ENCODE measurements around the gene MYF5. TPM values are rescaled to one million over a fixed set of nuclear protein-coding genes. Genes with fewer than 3 reads are reported as not detected.

Gene MYF5
- total RNA-seq, 1 donor from 2014 or later, result 7.5 TPM

DNA sequence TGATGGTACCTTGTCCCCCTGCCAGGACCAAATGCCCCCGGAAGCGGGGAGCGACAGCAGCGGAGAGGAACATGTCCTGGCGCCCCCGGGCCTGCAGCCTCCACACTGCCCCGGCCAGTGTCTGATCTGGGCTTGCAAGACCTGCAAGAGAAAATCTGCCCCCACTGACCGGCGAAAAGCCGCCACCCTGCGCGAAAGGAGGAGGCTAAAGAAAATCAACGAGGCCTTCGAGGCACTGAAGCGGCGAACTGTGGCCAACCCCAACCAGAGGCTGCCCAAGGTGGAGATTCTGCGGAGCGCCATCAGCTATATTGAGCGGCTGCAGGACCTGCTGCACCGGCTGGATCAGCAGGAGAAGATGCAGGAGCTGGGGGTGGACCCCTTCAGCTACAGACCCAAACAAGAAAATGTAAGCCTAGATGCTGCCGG lies 8.9 kb upstream of the MYF5 start:
- no peak for DNase-seq (ENCODE audit: low spot score)

DNA sequence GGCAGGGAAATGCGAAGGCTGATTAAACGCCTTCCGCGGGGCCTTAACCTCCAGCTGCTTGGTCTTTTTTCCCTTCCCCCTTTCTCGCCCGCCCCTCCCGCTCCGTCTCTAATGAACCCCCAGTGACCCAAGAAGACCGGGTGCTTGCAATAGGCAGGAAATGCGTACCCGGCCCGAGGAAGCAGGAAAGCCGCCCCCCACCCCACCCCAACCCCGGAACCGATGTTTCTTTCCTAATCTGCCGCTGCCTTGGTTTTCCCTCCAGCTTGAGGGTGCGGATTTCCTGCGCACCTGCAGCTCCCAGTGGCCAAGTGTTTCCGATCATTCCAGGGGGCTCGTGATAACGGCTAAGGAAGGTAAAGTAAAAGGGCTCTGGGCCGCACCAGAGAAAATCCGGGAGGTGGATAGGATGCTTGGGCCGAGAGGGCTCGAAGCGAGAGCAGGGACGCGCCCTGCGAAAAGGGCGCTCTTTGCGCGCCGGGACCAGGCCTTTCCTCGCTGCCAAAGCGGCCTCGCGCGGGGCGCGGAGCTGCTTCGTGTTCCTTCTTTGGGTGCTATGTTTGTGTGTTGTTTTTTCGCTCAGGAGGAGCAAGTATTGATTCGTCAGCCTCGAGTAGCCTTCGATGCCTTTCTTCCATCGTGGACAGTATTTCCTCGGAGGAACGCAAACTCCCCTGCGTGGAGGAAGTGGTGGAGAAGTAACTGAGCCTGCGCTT lies 8.3 kb upstream of the MYF5 start:
- no peak for DNase-seq (ENCODE audit: low spot score)

DNA sequence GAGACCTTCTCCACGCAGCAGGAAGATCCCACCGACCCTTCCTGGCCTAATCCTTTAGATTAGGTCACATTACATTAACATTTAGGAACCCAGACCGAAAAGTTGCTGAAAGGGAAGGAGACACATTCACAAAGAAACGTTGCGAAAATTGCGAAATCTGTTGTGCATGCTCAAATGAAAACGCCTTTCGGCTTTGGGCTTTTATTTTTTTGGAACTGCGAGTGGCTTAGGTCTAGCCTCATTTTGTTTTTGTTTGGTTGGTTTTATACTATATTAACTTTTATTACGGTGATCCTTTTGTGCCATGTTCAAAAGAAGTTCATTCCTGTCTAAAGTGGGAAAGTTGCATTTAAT lies 7.8 kb upstream of the MYF5 start:
- no peak for DNase-seq (ENCODE audit: low spot score)

- DNase-seq (ENCODE audit: low spot score), result no peak
These were observed 6.6 kb upstream of the MYF5 start for GRCh38 chr12:80709811-80710726.

- no peak for DNase-seq (ENCODE audit: low spot score)
These were observed 5.8 kb upstream of the MYF5 start for GRCh38 chr12:80710727-80711449.

DNA sequence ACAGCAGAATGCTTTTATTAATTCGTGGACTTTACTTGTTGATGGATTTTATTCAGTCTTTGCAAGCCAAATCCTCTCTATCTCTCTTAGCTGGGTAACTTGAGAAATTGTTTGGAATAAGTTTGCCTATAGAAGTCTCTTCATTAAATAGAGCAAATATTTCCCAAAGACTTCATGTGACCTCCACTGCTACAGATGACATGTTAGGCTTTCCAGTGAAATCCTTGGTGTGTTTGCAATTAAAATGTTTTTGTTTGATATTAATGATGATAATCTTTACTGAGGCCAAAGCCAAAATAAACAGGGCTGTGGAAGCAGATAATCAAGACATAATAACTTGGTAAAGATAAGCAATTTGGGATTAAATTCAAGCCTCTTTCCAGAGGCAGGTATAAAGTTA lies 4.8 kb upstream of the MYF5 start:
- no peak for DNase-seq (ENCODE audit: low spot score)

DNA sequence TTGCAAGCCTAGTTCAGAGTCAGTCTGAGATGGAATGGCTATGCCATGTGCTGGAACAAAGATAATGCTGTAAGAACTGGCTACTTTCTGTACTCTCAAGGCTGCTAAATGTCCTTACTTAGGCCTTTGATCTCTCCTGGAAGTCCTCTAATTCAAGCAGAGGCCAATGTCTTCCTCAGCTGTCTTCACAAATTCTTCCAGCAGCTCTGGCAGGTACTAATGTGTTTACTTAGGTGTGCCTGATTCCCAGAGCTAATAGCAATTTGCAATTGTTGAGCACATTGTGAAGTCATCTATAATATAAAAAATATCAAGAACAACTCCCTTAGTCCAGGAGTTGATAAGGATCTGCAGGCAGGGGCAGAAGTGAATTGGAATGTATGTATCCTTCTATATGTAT lies 3.8 kb upstream of the MYF5 start:
- no peak for DNase-seq (ENCODE audit: low spot score)

GRCh38 chr12:80713419-80713818 lies 3.3 kb upstream of the MYF5 start:
- no peak for DNase-seq (ENCODE audit: low spot score)

GRCh38 chr12:80714055-80714454 lies 2.7 kb upstream of the MYF5 start:
- DNase-seq (ENCODE audit: low spot score), result peak; percentile 18

DNA sequence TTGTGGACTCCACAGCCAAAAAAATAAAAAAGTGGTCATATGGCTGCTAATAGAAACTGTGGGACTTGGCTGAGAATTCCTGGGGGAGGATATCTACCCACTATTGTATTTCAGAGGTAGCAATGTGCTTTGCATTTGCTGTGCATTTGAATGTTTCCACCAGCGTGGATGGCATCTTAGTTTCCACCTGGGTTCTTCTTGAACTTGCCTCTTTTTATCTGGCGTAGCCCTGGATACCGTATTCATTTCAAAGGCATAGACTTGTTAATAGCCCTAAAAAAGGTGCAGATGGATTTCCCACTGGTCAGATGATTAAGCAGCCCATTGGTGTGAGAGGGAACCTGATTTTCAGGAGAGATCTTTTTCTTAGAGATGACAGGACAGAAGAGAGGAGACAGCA lies 1.9 kb upstream of the MYF5 start:
- no peak for DNase-seq (ENCODE audit: low spot score)

- DNase-seq (ENCODE audit: low spot score), result no peak
These were observed 931 bp upstream of the MYF5 start for GRCh38 chr12:80715713-80716249.

DNA sequence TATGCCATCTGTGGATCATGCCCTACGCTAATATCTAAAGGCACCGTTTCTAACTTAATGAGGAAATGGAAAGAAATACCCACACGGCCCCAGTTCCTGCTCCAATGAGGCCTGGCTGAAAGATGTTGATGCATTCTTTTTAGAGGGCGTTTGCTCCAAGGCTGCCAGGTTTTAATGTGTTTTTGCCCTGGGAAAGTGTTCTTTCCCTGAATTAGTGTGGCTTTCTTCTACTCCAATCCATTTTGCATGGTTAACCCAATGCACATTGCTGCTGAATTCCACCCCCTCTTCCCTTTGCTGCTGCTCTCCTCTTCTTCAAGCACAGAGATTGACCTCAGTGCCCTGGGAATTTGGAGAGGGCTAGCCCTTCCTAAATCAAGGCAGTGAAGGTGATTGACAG lies 1.1 kb downstream of the MYF5 start:
- DNase-seq (ENCODE audit: low spot score), result no peak

- DNase-seq (ENCODE audit: low spot score), result no peak
These were observed 3.8 kb downstream of the MYF5 start for GRCh38 chr12:80720516-80720915.

GRCh38 chr12:80721326-80721725 lies 4.6 kb downstream of the MYF5 start:
- no peak for DNase-seq (ENCODE audit: low spot score)

DNA sequence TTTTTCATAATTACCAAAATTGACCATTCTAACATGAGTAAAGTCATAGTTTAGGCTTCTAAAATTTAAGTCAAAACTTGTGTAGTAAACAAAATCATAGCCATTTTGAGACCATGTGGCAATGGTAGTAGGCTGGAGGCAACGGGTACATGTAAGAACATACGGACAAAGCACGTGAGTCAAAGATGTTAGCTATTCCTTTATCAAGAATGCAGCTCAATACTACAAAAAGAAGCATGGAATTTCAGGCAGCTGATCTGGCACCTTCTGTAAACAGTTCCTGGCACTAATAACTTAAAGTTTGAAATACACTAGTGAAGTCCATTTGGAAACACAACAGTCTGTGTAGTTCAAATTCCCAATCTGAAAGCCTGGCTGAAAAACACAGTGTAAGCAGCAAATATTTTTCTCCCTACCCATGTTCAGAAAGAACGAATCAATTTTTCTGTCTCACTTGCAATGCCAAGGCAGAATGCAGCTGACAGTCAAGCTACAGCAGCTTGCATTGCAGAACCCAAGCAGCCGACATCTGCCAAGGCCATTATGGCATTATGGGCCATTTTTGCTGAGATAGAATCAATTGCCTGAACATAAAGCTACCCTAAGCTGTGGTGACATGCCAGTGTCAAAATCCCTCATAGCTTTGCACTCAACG lies 29.3 kb downstream of the MYF5 start:
- no peak for DNase-seq (ENCODE audit: low spot score)

- no peak for DNase-seq (ENCODE audit: low spot score)
These were observed 31.1 kb downstream of the MYF5 start for GRCh38 chr12:80747800-80748199.

GRCh38 chr12:80749456-80749855 lies 32.7 kb downstream of the MYF5 start:
- DNase-seq (ENCODE audit: low spot score), result no peak

GRCh38 chr12:80752464-80752863 lies 35.8 kb downstream of the MYF5 start:
- no peak for DNase-seq (ENCODE audit: low spot score)

DNA sequence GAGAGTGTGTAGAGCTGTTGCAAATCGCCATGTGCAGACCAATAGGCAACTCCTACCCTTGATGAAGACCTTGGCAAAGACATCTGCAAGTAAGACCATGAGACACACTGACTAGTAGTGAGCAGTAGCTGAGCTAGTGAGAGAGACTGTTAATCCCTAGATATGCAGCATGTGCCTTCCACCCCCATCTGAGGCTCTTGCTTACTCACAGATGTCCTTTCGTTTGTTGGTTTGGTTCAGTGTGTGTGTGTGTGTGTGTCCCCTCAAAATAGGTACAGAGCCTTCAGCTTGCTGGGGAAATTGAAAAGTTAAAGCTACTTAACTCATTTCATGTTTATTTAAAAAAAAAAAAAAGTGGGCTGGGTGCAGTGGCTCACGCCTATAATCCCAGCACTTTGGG lies 37.6 kb downstream of the MYF5 start:
- DNase-seq (ENCODE audit: low spot score), result no peak

- DNase-seq (ENCODE audit: low spot score), result no peak
These were observed 40.2 kb downstream of the MYF5 start for GRCh38 chr12:80756875-80757274.

DNA sequence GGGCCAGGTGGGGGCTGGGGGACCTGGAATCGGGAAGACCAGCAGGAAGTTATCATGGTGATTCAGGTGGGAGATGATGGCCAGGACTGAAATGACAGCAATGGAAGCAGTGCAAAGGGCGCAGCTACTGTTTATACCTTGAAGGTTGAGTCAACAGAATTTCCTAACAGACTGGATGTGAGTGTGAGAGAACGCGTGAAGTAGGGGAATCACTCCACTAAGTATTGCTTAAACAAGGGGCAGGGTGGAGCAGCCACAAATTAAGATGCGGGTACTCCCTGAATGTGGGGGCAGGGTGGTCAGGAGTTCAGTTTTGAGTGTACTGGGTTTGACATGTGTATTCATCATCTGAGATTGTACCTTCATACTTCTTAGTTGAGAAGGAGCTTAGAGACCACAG lies 45.1 kb downstream of the MYF5 start:
- no peak for DNase-seq (ENCODE audit: low spot score)

DNA sequence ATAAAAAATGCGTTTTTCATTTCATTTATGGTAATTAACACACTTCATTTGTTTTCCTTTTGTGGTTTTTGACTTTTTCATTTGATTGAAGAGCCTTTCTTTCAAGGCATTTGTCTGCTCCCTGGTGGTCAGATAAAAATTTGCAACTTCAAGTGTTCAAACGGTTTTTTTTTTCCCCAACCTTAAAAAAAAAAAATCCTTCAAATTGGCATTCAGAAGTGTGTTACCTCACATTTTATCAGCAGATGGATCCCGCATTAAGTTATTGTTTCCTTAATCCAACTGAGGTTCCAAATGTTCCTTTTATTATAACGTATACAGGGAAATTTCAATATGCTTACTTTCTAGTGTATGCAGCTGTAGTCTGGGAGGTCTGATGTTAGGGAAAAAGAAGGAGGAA lies 47.2 kb downstream of the MYF5 start:
- peak; percentile 72 for DNase-seq (ENCODE audit: low spot score)
